Esophagus mucosa (tissue), 1 donor: Measurements from ENCODE around the gene ZC2HC1B. TPM values are rescaled to one million over a fixed set of nuclear protein-coding genes. Genes with fewer than 3 reads are reported as not detected.
A peak's percentile ranks its signal among the peaks of the same experiment; 100 is the strongest.
"Not testable (repeated sequence)": the region's sequence is repeated elsewhere in the genome, so short reads cannot be mapped to it uniquely, and the experiment has no call there.

Experiments used
- ATAC-seq: fragments of 200-7000 bp; cut with Tn5 transposase; one replicate; pipeline ENCODE4 v1.9.1; 2020
- total RNA-seq: library from RNA; stranded (reverse); gene quantifications from one replicate; pipeline ENCODE4 v1.2.4, GENCODE V29; 2023
- donor health status: DM: yes; HTN: yes; CAD: no.

ZC2HC1B gene, protein sequence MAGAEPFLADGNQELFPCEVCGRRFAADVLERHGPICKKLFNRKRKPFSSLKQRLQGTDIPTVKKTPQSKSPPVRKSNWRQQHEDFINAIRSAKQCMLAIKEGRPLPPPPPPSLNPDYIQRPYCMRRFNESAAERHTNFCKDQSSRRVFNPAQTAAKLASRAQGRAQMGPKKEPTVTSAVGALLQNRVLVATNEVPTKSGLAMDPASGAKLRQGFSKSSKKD
- not detected for total RNA-seq

DNA sequence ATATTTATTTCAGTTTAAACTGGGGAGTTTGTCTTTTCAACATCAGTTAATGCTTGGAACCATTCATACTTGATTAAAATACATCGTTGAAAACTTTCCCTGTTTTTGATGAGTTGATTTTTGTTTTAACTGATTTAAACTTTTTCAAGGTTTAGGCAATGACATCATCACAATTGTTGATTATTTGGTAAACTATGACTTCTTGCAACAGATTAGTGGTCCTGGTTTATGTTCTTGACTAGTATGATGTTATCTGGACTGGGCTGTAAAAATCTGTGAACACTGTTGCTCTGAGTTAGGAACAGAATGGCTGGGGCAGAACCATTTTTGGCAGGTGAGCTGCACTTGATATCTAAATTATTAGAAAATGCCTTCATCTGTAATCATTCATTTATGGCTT, at the start of gene ZC2HC1B:
Gene ZC2HC1B (plus strand): TSS at position 241 of the 400 bp plus-strand sequence. CDS start 66 bp downstream, at position 307.
- no peak for ATAC-seq

DNA sequence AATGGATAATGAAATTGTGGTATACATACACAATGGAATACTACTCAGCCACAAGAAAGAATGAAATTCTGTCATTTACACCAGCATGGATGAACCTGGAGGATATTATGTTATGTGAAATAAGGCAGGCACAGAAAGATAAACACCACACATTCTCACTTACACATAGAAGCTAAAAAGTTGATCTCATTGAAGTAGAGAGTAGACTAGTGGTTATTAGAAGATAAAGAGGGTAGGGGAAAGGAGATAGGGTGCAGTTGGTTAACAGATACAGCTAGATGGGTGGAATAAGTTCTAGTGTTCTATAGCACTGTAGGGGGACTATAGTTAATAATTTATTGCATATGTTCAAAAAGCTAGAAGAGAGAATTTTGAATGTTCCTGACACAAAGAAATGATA, 46.7 kb upstream of the ZC2HC1B start:
- ATAC-seq, result no peak

DNA sequence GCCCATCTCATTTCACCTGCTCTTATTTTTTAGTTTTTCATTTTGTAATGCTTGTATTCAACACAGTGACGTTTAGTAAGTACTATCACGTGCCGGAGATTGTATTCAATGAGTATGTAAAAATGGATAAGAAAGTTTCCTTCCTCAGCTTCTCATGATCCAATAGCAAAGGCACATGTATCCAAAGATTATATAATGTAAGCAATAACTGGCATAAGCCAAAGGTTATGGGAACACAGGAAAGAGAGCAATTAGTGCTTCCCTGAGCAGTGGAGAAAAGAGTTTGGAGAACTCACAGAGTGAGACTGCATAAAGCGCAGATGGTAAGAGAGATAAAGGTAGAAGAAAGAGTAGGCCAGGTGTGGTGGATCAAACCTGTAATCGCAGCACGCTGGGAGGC, 42.9 kb upstream of the ZC2HC1B start:
- ATAC-seq, result no peak

DNA sequence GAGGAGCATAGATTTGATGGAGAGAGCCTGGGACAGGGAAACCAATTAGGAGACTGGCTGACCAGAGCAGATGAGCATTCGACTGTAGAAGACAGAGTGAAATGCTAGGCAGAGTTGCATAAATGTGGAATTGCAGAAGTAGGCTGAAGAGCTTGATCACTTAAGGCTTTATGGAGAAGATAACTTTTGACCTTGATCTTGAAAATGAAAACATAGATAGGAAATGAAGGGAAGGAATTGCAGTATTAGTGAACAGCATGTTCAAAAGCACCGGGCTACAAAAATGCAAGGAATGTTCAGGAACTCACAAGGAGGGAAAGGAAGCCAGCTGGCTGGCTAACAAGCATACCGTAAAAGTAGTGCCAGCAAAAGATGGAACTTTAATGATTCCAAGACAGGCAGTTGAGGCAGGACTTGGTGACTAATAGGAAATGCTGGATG, 41.7 kb upstream of the ZC2HC1B start:
- no peak for ATAC-seq

DNA sequence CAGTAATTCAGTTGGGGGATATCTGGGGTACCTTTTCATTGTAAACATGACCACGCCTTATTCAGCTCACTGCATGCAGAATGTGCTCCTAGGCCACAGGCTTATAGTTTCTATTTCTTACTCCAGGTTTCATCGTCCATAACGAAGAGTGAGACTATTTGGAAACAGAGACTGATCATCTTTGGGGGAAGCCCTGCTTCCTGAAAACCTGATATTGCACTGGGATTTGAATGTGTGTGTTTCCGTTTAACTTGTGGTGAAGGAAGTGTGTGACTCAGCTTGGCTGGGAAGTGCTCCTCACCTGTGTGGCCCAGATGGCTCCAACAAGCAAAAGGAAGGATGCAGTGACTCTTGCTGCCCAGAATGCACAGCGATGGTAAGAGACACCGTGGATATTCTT, 40.7 kb upstream of the ZC2HC1B start:
- peak; percentile 23 for ATAC-seq

DNA sequence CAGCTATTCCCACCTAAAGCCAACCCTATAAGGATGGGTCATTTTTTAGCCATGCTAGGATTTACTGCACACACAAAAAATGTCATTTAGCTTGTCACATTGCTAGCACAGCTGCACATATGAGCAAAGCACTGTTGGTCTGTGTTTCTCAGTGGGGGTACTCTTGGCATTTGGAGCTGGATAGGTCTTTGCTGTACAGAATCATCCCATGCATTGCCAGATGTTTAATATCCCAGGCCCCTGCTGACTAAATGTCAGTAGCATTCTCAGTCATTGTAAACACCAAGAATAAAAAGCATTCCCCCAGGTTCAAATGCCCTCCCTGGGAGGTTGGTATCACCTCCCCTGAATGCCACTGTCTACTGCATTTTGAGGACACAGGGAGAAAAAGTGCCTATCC, 35.7 kb upstream of the ZC2HC1B start:
- no peak for ATAC-seq

DNA sequence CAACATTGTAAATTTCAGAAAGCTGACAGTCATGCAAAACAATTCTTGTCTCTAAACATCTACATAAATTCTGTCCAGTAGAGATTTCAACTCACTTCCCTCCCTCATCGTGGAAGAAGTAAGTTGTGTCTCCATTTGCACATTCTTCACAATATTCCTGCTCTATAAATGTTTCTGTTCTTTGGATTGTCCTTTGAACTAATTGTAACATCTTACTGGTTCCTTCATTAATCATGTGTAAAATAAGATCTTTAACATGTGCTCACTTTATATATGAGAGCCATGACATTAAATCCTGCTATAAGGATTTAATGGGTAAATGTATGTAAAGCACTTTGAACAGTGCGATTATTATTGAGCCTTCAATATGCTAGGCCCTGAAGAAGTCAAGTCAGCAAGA, 28.1 kb upstream of the ZC2HC1B start:
- no peak for ATAC-seq

DNA sequence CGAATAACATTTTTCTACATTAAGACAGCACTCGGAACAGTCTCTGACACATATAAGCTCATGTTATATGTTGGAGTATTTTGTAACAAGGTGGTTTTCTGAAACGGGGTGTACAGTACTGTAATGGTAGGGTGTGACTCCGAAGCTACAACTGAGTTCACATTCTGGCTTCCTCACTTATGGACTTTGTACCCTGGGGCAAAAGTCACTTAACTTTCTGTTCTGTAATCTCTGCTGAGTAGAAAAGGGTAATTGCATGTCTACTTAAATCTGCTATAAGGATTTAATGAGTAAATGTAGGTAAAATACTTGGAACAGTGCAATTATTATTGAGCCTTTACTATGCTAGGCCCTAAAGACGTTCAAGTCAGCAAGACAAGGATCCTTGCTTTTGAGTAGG, 25.9 kb upstream of the ZC2HC1B start:
- ATAC-seq, result no peak

DNA sequence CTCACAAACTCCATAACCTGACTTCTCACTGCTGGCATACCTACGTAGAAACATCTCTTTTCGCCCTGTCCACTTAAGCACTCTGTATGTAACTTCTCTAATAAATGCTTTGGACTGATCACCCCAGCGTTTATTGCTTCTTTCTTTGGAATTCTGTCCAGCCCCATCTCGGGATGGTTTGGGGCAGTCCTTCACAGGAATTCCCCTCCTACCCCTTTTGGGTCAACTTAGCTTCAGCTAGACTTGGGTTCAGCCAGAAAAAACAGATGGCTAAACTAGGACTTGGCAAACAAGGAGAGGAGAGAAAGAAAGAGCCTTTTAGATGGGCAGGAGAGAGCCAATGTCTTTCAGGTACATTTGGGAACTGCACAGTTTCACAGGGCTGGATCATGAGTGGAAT, 25.1 kb upstream of the ZC2HC1B start:
- ATAC-seq, result no peak

DNA sequence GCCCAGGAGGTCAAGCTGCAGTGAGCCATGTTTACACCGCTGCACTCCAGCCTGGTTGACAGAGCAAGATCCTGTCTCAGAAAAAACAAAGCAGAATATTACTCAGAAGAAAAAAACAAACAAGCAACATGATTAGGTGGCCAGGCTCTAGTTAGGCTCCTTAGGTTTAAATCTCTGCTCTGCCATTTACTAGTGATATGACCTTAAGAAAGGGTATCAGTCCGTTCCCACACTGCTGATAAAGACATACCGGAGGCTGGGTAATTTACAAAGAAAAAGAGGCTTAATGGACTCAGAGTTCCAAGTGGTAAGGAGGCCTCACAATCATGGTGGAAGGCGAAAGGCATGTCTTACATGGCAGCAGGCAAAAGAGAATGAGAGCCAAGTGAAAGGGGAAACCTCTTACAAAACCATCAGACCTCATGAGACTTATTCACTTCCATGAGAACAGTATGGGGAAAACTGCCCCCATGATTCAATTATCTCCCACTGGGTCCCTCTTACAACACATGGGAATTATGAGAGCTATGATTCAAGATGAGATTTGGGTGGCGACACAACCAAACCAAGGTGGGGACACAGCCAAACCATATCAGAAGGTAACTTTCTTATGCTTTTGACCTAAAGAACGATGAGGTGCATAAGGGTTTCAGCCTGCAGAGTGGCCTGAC, 23.5 kb upstream of the ZC2HC1B start:
- ATAC-seq, result no peak

DNA sequence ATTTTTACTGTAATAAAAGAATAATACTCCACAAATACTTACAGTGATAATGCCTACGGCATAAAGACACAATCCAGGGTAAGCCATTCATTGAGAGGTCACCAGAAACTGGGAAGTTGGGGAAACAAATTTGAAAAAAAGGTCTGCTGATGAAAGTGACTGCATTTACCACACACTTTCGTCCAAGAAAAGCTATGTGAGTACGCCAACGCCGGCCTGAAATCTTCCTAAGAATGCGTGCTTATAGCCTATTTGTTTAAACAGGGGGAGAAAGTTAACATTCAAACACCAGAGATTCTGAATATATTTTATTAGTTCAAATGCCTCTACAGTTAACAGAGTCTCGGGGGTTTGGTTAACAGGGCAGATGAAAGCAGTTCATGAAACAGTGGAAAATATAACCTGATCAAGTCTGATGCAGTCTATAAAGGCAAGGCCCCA, 21.8 kb upstream of the ZC2HC1B start:
- peak; percentile 54 for ATAC-seq

DNA sequence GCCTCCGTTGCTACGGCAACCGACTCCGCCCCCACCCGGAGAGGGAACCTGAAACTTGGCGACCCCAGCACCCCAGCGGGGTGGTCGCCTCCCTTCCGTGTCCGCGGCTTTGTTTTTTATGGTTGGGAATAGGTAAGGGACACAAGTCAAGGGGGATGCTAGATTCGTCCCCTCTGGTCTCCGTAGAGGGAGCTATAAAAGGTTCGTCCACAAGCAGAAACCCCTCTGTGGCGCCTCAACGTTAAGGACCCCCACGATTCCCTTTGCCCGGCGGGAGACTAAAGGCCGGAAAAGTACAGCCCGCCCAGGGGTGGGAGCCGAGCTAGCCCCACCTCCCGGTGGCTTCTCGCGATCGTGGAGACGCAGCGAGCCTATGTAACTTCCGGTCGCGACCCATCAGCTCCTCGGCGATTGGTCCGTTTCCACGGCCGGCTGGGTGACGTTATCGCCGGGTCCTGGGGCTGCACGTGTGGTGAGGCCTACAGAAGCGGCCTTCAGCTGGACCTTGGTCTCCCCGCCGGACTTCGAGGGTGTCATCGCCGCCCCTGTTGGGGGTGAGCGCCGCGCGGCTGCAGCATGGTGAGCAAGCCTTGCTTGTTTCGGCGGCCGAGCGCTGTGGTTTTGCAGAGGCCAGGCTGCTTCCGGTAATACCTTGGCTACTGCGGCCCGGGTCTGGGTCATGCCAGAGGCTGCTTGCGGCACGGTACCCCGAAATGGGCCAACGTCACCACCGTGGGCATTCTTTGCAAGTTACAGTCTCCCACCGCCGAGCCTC, 21.2 kb upstream of the ZC2HC1B start, which contains the start of gene LTV1:
Gene LTV1 (plus strand): TSS at position 437 of the 775 bp plus-strand sequence. CDS start 140 bp downstream, at position 577.
- peak; percentile 100 for ATAC-seq

DNA sequence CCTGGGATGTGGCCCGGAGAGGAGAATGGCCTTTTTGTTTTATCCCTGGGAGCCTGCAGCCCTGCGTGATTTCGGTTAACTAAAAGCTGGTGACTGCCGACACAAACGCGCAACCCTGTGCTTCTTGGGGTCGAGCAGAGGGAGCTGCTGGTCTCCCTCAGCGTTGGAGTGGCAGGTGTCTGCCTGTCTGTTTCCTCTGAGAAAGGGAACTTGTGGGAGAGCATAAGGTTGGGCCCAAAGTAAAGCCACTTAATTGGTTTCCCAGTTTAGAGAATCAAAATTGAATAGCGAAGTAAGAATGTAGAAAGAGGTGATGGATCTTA, 20.6 kb upstream of the ZC2HC1B start:
- peak; percentile 14 for ATAC-seq

DNA sequence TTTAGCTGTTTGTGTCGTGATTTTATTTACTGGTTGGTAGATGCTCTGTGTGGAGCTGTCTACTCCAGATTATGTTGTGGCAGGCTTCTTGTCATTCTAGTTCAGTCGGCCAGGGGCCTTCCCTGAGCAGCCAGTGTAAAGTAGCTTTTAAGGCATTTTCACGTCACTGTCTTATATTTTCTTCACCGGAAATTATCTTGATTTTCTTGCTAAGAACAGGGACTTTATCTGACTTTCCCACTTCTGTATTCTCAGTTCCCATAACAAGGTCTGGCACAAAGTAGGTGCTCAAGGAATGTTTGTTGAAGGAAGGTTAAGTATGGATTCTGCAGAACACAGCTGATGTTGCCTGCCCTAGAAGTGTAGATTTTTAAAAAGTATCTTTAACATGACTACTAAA, 20.3 kb upstream of the ZC2HC1B start:
- peak; percentile 7 for ATAC-seq

DNA sequence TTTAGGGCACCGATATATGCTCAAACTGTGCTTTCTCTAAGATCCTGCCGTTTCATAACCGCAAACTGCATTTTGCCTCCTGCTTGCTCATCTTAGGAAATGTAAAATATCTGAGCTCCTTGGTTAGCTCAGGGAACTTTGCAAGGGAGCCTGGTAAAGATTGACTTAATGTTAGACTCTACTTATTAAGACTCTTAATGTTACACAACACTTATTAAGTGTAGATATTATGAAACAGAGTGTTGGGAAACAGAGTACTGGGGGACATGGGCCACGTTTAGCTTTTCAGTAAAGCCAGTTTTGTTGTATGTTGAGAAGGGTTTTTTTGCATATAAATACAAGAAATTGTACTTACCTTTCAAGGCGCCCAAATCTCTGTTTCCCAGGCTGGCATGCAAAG, 19.2 kb upstream of the ZC2HC1B start:
- ATAC-seq, result no peak

DNA sequence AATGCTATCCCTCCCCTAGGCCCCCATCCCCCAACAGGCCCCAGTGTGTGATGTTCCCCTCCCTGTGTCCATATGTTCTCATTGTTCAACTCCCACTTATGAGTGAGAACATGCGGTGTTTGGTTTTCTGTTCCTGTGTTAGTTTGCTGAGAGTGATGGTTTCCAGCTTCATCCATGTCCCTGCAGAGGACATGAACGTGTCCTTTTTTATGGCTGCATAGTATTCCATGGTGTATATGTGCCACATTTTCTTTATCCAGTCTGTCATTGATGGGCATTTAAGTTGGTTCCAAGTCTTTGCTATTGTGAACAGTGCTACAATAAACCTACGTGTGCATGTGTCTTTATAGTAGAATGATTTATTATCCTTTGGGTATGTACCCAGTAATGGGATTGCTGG, 12.6 kb upstream of the ZC2HC1B start:
- ATAC-seq, result not testable (repeated sequence)

DNA sequence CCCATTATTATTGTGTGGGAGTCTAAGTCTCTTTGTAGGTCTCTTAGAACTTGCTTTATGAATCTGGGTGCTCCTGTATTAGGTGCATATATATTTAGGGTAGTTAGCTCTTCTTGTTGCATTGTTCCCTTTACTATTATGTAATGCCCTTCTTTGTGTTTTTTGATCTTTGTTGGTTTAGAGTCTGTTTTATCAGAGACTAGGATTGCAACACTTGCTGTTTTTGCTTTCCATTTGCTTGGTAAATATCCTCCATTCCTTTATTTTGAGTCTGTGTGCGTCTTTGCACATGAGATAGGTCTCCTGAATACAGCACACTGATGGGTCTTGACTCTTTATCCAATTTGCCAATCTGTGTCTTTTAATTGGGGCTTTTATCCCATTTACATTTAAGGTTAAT, 9.2 kb upstream of the ZC2HC1B start:
- ATAC-seq, result not testable (repeated sequence)

DNA sequence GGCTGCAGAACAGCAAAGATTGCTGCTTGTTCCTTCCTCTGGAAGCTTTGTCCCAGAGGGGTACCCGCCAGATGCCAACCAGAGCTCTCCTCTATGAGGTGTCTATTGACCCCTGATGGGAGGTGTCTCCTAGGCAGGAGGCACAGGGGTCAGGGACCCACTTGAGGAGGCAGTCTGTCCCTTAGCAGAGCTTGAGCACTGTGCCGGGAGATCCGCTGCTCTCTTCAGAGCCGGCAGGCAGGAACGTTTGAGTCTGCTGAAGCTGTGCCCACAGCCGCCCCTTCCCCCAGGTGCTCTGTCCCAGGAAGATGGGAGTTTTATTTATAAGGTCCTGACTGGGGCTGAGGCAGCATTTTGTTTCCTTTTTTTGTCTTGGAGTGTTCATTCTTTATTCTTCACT, 7.5 kb upstream of the ZC2HC1B start:
- ATAC-seq, result not testable (repeated sequence)

DNA sequence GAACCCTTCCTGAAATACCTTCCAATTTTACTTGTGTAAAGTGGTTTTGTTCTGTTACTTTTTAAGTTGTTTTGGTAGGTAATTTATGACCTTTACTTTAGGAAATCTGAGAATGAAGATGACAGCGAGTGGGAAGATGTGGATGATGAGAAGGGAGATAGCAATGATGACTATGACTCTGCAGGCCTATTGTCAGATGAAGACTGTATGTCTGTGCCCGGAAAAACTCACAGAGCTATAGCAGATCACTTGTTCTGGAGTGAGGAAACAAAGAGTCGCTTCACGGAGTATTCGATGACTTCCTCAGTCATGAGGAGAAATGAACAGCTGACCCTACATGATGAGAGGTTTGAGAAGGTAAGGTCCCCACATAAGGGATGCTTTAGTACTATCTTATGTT, 6.6 kb upstream of the ZC2HC1B start:
- no peak for ATAC-seq

DNA sequence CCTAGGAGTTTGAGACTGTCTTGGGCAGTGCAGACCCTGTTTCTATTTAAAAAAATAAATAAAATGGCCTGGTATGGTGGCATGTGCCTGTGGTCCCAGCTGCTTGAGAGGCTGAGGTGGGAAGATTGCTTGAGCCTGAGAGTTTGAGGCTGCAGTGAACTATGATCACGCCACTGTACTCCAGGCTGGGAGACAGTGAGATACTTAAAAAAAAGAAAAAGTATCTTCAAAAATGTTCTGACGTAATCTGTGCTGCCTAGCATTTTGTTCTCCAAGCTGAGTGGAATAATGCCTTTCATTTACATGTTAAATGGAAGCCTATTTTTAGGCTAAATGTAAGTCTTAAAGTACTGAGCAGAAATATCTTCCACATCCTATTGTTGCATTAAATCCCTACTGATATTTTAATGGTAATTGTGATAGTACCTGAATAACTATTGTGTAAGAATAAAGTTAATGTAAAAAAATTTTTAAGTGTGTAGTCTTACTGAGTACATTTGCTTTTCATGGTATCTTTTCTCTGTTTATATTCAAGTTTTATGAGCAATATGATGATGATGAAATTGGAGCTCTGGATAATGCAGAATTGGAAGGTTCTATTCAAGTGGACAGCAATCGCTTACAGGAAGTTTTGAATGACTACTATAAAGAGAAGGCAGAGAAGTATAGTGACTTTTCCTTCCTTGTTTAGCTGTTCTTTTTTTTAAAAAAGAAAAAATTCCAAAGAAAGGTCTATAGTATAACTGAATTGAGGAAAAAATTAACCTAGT, 4.2 kb upstream of the ZC2HC1B start:
- no peak for ATAC-seq

DNA sequence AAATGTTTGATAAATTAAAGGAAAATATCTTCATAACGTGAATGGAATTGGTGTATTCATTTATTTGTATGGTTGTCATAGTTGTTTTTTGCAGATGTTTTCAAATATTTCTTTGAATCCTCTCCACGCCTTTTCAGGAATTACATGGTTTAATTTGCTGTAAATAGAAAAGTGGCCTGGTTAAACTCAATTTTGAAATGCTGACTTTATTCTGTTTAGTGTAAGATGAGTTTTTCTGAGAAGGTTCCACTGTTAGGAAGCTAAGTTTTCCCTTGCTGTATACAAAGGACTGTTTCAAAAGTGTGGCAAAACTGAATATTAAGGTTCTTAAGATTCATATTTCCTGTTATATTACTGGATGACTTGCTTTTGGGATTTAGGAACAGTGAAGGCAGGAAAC, 503 bp upstream of the ZC2HC1B start:
- no peak for ATAC-seq

DNA sequence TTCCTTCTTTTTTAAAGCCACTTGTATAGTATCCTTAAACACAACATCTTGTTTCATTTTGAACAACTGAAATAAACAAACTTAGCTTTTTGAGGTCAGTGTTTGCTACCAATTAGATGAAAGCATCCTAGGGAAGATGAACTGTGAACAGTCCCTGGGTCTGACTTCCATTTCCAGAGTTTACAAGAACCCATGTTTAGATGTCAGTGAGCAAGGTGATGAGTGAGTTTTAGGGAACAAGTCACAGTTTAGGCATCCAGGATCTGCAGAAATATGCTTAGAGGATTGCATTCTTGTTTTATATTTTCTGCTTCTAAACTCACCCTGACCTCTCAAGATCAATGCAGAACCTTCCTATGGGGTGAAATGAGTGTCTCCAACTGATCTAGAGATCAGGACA, 3.0 kb downstream of the ZC2HC1B start:
- no peak for ATAC-seq

DNA sequence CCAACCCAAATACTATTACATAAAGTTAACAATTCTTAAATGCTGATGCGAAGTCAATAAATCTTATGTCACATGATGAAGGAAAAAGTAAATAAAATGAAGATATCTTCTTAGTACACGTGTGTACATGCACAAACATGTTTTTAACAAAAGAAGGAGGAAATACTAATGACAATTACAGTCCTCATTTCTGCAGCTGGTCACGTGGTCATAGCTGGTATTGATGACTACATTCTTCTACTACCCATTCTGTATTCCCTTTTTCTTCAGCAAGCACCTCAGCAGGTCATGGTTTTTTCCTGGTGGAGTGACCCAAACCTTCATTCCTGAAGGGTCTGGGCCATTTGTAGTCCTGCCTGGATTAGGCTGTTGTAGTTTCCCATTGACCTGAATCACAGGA, 4.5 kb downstream of the ZC2HC1B start:
- ATAC-seq, result not testable (repeated sequence)
